Right ventricle myocardium inferior (tissue), 1 donor: ENCODE measurements around the gene PSTPIP2. TPM values are rescaled to one million over a fixed set of nuclear protein-coding genes. Genes with fewer than 3 reads are reported as not detected.
"Not testable (repeated sequence)": the region's sequence is repeated elsewhere in the genome, so short reads cannot be mapped to it uniquely, and the experiment has no call there.

Source experiments
- ATAC-seq: fragments of 200-7000 bp; cut with Tn5 transposase; one replicate; pipeline ENCODE4 v1.9.1; 2020; ENCODE audit warnings: mild to moderate bottlenecking, moderate library complexity
- DNase-seq: peaks from one replicate; pipeline ENCODE4 v3.0.0; 2021; ENCODE audit errors: missing footprints
- intact Hi-C: fragments of 100-400 bp; cut with DNase I; formaldehyde crosslinking; loops from one replicate; pipeline ENCODE4 v1.11.0; 2022
- total RNA-seq: library from RNA; stranded (reverse); fragmentation: NEBNext Ultra II Directional; extraction: Animal tissue kit (Norgen Biotek cat#: 25700); gene quantifications from one replicate; pipeline ENCODE4 v1.2.1, GENCODE V29; 2021
- donor health status: DM: no; HTN: yes; CAD: no; lungs with severe emphysema.

The PSTPIP2 gene
- total RNA-seq, 1 donor from 2014 or later: 2.0 TPM

GRCh38 chr18:46002934-46003333 is 69.1 kb downstream of the PSTPIP2 start:
- DNase-seq (no peak), ATAC-seq (no peak)
- intact Hi-C loops: no loop called here

GRCh38 chr18:46001892-46002291 is 70.2 kb downstream of the PSTPIP2 start:
- ATAC-seq: no peak
- DNase-seq: no peak
- intact Hi-C loops: no loop called here

GRCh38 chr18:46001074-46001473 is 71.0 kb downstream of the PSTPIP2 start:
- ATAC-seq: no peak
- intact Hi-C loops: no loop called here
- DNase-seq: no peak

GRCh38 chr18:45999536-45999935 is 72.5 kb downstream of the PSTPIP2 start:
- DNase-seq (no peak), ATAC-seq (no peak)
- intact Hi-C loops: no loop called here

- DNase-seq: no peak
- intact Hi-C loops: no loop called here
- ATAC-seq: no peak
These were observed 73.8 kb downstream of the PSTPIP2 start for GRCh38 chr18:45998244-45998643.

DNA sequence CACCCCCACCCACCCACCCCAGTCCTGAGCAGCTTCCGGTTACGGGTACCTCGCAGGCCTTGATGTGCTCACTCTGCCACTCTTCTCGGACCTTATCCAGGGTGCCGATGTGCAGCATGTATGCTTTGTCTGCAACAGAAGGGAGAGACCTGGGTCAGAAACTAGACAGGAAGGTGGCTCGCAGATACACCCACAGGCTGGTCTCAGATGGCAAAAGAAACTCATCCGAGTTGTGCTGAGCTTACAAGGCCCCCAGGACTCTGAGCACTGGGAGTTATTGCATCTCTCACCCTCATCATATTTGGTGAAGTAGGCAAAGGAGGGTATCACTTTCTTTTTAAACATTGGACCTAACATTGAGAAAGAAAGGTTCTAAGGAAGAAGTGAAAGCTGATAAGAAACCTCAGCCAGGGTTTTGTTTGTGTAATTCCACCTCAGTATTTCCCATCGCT is 74.3 kb downstream of the PSTPIP2 start:
- intact Hi-C loops: no loop called here
- DNase-seq (no peak), ATAC-seq (no peak)

GRCh38 chr18:45995461-45995860 is 76.6 kb downstream of the PSTPIP2 start:
- intact Hi-C loops: loop anchor here (1.0 kb wide), 1 partner anchor 15 kb away; no protein-coding TSS in a partner anchor
- no peak for DNase-seq
- no peak for ATAC-seq

GRCh38 chr18:45993438-45993837 is 78.6 kb downstream of the PSTPIP2 start:
- DNase-seq (no peak), ATAC-seq (no peak)
- intact Hi-C loops: no loop called here

DNA sequence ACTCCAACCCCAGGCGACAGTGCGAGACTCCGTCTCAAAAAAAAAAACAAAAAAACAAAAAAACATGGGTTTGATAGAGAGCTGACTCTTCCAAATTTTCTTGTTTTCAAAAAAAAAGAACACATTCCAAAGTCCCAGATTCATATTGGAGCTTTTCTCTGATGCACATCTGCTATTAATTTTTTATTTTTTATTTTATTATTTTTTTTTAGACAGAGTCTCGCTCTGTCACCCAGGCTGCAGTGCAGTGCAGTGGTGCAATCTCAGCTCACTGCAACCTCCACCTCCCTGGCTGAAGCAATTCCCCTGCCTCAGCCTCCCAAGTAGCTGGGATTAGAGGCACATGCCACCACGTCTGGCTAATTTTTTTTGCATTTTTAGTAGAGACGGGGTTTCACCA is 79.5 kb downstream of the PSTPIP2 start:
- ATAC-seq, DNase-seq: not testable (repeated sequence)

GRCh38 chr18:45991788-45992187 is 80.3 kb downstream of the PSTPIP2 start:
- no peak for DNase-seq
- intact Hi-C loops: no loop called here
- no peak for ATAC-seq

More for the DNA sequence above, 79.5 kb downstream of the PSTPIP2 start:
- intact Hi-C loops: not testable (repeated sequence)

DNA sequence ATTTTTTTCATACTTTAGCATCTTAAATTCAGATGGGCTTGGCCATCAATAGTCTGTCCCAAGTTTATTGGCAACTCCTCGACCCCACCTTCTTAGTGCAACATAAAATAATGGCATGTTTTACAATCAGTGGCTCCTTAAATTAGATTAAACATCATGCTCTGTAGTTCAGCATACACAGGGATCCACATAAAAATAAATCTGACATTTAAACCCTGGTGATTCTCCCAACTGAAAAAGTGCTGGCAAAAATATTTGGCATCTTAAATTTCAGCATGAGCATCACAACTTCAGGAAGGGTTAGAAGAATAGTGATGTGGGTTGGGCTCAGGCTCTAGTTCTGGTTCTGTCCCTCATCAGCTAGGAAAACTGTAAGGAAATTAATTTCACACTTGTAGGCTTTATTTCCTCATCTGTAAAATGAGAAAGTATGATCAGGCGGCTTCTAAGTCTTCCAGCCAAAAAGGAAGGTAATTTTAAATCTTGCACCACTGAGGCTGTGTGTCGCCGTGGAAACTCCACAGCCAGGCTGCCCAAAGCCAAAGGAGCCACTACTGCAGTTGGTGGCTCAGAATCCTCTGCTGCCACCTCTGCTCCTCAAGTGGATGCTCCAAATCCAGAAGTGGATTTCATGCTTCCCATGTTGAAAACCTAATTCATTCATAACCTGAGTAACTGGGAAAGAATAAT is 87.4 kb downstream of the PSTPIP2 start:
- ATAC-seq (no peak), DNase-seq (no peak)
- intact Hi-C loops: no loop called here

DNA sequence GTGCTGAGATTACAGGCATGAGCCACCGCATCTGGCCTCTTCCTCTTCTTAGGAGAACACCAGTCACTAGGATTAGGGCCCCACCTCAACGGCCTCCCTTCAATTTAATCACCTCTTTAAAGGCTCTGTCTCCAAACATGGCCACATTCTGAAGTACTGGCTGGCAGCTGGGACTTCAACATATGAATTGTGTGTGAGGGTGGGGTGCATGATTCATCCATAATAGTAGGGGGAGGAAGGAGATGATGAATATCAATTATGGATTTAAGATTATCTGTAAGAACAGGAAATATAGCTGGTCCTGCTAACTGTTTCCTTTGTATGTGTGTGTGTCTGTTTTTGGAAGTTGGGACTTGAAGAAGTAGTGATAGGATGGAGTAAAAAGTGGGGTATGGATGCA is 90.2 kb downstream of the PSTPIP2 start:
- ATAC-seq (no peak), DNase-seq (no peak)
- intact Hi-C loops: no loop called here

DNA sequence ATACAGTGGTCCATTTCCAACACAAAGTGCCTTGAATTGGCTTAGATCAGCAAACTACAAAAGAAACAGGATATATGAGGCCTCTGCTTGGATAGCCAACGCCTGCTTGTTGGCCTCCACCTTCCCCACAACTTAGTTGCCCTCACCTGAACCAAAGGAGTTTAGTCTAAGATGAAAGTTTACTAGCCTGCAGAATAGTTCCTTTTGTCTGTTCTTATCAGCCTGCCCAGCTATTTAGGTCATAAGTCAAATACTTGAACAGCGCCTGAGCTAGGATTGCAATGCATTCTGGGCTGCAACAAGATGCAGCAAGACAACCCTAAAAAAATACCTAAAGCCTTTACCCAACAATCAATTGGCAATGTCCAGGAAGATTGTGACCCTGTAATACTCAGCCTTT is 91.8 kb downstream of the PSTPIP2 start:
- ATAC-seq (no peak), DNase-seq (no peak)
- intact Hi-C loops: no loop called here

DNA sequence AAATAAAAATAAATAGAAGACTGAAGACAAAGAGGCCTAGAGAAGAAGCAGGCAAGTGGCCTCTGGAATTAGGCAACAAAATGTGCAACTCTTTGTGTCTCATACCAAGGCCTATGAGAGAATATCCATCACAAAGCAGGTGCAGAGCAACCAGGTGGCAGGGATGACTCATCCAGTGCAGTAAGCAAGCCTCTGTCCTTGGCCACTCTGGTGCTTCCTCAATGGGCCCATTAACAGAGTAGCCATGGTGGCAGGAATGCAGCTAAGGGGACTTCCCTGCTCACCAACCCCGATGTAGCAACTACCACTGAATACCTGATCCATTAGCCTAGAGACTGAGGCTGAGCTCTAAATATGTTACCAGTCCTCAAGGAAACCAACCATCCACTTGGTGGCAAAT is 94.0 kb downstream of the PSTPIP2 start:
- intact Hi-C loops: no loop called here
- ATAC-seq: no peak

DNA sequence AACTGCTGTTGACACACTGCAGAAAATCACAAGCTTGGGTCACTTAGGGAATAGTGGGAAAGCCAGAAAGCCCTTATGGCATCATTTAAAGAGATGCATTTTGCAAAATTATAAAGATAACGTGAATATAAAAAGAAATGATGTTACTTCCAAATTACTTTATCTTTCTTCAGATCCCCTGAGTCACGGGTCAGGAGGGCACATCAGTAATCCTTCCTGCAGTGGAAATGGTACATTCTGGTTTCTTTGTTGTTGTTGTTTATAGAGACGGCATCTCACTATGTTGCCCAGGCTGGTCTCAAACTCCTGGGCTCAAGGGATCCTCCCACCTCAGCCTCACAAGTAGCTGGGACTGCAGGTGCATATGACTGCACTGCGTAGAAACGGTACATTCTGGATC is 95.1 kb downstream of the PSTPIP2 start:
- ATAC-seq (no peak), DNase-seq (no peak)
- intact Hi-C loops: no loop called here

More for the DNA sequence above, 94.0 kb downstream of the PSTPIP2 start:
- DNase-seq: no peak

- no peak for ATAC-seq
- DNase-seq: no peak
- intact Hi-C loops: no loop called here
These were observed 95.5 kb downstream of the PSTPIP2 start for GRCh38 chr18:45976566-45976965.

DNA sequence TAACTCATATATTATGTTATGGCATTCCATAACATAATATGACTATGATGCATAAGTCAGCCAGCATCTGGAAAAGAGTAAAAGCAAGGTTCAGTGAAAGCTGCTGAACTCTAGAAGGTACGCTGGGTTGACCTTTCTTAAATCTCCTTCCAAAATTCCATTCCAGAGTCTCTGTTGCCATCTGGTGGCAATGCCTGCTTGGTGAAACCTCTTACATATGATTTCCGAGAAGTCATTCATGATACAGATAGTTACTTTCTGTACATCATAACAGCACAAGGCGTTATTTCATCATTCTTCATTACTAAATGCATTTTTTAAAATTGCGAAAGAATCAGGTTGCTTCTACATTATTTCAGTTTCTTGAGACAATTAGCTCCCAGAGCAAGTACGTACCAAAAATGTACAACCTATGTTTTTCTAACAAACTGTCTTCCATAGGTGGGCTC is 97.9 kb downstream of the PSTPIP2 start:
- DNase-seq (no peak), ATAC-seq (peak; percentile 64)
- intact Hi-C loops: loop anchor here (2.0 to 5.0 kb wide), 2 partner anchors 281 to 307 kb away; no protein-coding TSS in a partner anchor

DNA sequence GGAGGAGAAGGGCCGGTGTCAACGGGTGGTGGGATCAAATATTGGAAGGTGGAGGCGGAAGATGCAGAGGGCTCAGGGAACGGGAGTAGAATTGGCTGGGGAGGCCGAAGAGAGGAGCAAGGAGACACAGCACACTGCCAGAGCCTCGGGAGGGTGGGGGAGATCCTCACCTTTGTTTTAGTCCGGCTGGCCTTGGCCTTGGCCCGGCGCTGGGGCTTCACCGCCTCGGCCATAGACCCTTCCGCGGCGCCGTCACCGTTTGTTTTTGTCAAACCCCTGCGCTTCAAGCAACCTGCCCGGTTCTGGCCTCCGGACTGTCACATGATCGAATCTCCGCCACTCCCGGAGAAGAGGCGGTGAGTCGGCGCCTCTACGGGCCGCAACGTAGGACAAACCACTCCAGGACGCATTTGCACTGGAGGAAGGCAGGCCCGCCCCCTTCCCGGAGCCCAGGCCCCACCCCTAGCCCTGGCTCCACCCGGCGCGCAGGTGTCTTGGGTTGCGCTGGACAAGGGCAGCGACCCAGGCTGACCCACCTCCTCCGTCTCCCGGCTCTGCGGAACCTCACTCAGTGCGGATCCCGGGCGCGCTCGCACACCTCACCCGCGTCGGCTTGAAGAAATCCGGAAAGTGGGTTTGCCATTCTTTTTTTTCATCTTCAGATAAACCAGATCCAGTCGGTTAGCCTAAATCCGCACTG is 104.9 kb downstream of the PSTPIP2 start, which contains the start of gene EPG5:
Gene EPG5 (minus strand): TSS at position 323 of the 700 bp plus-strand sequence. CDS start 90 bp downstream, at position 233.
- intact Hi-C loops: loop anchor here (5.0 kb wide), 1 partner anchor 105 kb away; the partner anchor contains the start of gene PSTPIP2
- ATAC-seq (peak; percentile 100), DNase-seq (peak; percentile 97)

- not testable (repeated sequence) for DNase-seq, ATAC-seq
- intact Hi-C loops: loop anchor here (5.0 kb wide), 1 partner anchor 107 kb away; the partner anchor contains the start of gene PSTPIP2
These were observed 107.1 kb downstream of the PSTPIP2 start for GRCh38 chr18:45964913-45965312.

DNA sequence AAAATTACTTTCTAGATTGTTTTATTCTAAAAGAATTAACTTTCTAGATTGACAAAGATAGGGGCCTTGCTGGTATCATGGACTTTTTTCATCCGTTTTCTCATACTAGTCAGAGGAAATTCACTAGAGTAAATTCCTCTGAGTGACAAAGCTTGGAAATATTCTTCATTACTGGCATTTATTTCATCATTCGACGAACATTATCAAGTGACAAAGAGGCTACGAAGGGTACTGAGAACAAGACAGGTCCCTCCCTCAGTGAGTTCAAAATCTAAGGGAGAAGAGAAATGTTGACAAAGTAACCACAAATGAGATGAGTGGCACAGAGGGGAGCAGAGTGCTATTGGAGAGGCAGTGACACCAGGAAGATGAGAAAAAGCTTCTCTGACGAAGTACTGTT is 109.2 kb downstream of the PSTPIP2 start:
- ATAC-seq (no peak), DNase-seq (no peak)
- intact Hi-C loops: no loop called here
